Stimulated activated naive CD8-positive, alpha-beta T cell treated with anti-CD3 and anti-CD28 coated beads, Interleukin-15, Interleukin-2, amounts not matched to agents 100 U/mL and 50 U/mL, for 24 hours (primary cell): ENCODE data around the gene MED10.

Experiments used
- ATAC-seq: fragments of 150-1000 bp; cut with Tn5 transposase; one replicate; pipeline ENCODE4 v1.10.0; 2021
- DNase-seq: peaks from one replicate; pipeline ENCODE4 v3.0.0; 2021

MED10 gene

DNA sequence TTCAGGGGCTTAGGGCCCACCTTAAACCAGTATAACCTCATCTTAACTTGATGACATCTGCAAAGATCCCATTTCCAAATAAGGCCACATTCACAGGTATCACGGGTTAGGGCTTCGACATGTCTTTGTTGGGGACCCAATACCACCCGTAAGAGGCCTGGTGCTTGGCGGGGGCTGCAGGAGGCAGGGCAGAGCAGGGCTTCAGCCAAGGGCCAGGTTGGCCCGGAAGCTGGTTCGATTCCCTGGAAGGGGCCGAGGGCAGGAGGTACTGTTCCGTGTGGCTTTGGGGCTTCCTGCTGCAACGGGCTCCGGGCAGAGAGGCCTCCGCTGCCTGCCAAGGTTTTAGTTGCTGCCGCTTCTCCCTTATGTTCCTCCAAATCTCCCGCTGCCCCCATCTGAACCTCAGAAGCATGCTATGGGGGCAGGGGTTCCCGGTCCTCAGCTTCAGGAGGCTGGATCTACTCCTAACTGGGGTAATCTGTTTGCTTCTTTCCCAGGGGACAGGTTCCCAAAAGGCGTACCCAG lies 29.8 kb downstream of the MED10 start:
- no peak for ATAC-seq
- no peak for DNase-seq

DNA sequence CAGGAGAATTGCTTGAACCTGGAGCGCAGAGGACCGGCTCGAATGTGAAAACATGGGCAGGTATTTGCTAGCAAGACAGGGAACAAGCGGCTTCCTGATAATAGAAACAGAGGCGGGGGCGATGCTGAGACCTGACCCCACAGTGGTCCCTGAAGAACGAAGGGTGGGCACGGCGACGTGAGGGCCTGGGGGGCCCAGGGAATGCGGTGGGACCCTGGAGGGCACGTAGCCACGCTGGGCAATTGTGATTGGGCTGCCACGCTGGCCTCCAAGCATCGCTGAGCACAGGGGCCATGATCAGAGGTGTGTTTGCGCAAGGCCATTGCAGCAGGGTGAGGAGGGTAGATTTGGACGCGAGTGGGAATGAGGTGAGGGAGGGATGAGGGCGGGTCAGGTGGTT lies 30.7 kb downstream of the MED10 start:
- DNase-seq, result no peak
- ATAC-seq, result no peak

DNA sequence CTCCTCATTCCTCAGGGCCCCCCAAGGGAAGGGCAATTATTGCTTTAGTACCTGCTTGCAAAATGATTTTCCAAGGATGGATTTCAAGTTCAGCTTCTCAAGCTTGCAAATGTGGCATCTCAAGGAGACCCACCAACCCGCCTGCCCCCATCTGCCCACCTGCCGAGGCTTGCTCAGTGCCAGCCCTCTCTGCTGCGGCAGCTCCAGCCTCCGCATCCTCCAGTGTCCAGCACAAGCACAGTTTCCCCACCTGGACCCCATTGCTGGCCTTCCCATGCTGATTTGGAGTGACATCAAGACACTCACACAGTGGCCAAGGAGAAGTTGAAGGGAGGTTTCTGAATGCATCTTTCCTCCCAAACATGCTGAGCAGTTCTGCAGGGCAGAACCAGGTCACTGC lies 31.2 kb downstream of the MED10 start:
- DNase-seq, result no peak
- ATAC-seq, result no peak

DNA sequence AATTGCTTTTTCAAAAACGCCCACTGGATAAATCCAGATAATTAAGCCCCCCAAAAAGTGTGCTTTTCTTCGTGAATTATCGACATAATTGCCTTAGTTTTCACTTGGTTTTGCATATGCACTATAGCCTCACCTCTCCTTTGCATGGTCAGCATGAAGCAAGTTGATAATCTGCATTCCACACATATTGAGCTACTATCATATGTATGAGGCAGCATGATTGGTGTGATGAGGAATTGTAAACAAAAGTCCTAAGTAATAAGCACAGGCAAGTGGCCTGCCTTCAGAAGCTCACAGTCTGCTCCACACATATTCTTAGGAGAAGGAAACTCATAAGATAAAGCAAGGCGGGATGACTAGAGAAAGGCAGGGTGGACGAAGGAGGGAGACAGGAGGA lies 33.8 kb downstream of the MED10 start:
- ATAC-seq (no peak), DNase-seq (no peak)

DNA sequence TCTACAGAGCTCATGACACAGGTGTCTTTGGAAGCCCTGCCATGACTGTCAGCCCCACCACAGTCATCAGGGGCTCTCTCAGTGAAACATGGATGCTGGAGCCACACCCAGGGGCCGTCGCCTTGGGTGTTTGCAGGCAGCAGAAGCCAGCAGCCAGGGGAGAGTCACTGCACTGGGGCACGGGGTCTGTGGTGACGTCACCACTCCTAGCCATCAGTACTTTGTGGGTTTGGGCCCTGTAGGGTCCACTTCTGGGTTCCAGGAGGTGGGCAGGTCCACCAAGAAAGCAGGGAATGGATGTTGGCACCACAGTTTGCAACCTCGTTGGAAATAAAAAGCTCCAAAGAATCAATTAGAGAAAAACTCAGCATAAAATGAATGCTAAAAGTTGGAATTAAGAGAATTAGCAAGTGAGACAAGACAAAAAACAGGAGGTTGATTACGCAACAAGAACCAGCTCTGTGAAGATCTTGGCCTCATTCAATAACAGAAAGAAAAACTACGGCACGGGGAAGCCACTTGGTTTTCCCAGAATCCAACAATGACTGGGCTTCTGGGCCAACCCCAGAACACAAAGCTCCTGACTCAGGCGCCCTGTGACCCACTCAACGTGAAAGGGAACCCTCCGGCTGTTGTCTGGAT lies 34.3 kb downstream of the MED10 start:
- DNase-seq, result no peak

DNA sequence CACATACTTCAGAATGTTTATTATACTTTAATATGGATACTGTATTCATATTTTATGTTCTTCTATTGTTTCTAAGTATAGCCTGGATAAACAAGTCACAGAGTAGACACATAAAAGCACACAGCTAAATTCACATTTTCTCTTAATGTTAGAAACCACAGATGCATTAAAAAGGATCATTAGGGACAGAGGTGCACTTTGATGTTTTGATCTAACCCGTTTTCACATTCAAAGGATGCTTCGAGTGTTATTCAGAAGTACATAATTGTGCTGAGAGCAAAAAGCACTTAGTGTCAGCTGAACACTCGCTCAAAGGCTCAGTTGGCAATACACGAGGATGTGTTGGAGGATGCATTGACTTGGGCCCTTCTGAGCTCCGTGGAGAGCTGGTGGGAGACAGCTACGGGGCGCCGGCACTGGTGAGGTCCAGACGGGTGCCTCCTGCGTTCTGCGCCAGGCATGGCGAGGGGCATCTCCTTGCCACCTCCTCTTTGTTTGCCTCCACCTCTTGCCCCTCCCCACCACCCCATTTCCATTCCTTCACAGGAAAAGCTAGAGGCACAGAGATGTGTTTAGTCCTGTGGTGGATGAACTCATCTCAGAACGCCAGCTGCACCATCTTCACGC lies 35.5 kb downstream of the MED10 start:
- DNase-seq (no peak), ATAC-seq (no peak)

More for the DNA sequence above, 34.3 kb downstream of the MED10 start:
- no peak for ATAC-seq

DNA sequence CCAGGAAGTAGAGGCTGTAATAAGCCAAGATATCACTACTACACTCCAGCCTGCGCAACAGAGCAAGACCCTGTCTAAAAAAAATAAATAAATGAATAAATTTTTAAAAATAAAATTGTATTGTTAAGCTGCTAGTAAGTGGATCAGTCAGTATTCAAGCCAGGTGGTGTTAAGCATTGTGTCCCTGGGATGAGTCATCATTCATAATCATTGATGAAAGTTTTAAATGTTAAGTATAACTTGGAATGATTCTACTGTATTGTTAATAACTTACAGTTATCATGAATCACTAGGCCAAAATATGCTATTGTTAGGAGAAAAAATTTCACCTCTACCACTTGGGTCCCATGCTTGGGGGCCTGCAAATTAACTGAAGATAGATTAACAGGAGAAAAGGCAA lies 38.2 kb downstream of the MED10 start:
- no peak for ATAC-seq
- no peak for DNase-seq

DNA sequence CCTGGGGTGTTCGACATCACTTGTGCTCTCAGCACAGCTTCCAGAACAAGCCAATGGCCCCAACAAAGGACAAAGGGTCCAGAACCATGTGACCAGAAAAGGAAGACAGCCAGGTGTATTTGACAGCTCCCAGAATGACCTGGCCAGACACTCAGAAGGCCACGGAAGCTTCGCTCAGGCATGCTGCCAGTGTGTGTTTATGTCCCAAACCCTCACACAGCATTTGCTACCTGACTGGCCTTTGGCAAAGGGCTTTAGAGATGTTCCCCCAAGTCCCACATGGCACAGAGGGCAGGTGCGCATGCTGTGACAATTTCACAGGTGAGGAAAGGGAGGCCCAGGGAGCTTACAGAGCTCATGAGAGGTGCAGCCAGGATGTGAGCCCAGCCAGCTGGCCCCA lies 39.5 kb downstream of the MED10 start:
- DNase-seq, result no peak
- no peak for ATAC-seq

DNA sequence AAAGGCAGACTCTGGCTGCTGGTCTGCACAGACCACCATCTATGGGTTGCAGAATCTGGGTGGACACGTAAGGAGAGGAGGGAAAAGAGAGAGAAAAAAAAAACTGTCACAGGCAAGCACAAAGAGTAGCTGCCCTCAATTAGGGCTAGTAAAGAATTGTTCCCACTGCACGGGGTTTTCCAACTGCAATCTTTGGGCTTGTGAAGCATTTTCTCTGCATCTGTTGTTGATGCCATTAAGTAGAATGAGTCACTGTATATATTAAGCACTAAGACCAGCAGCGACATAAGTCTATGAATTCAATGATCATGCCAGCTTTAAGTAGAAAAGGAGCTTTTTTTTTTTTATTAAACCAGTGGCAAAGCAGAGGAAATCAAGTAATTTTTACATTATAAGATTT lies 40.2 kb downstream of the MED10 start:
- no peak for ATAC-seq
- no peak for DNase-seq

DNA sequence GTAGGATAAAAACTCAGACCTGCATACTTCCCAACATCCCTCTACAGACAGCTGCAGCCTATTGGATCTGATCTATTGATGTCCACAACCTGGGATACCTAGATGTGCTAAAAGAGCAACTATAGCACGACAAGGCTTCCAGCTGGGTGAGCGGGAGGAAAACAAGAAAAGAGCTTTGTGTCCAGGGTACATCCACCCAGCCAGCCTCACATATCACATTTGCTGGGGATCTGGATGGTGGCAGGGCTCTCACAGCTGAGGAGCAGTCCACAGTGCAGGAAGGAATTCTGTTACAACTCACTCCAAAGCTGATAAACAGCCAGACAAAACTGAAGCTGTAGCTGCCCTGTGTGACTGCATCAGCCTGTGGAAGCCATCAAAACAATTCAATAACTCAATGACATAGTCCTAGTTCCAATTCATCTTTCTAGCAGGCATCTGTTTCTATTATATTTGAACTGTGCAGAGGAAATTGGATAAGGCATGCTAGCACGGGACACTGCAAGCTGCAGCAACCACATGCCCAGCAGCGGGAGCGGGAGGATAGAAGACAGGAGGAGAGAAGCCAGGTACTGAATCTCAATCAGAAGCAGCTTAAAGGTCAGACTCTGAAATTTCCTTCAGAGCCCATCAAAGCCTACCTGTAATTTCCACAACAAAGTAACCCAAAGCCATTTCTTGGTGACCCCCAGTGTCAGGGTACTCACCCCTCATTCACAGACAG lies 45.0 kb downstream of the MED10 start:
- no peak for ATAC-seq
- no peak for DNase-seq

DNA sequence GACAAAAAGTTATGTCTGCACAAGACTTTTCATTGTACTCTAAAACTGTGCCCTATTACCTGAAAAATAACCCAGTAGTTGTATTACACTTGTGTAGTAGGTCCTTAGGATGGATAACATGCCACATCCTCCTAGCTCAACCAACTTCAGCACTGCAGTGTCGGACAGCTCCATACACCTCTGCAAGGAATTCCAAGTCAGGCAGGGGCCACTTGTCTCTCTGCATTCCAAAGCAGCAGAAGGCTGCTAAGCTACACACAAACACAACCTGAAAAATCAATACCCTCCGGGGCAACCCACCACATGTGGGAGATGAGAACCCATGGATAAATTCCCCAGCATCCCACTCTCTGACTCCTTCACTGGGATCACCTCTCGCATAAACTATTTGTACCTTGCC lies 50.2 kb downstream of the MED10 start:
- peak; percentile 13 for DNase-seq
- ATAC-seq, result no peak

DNA sequence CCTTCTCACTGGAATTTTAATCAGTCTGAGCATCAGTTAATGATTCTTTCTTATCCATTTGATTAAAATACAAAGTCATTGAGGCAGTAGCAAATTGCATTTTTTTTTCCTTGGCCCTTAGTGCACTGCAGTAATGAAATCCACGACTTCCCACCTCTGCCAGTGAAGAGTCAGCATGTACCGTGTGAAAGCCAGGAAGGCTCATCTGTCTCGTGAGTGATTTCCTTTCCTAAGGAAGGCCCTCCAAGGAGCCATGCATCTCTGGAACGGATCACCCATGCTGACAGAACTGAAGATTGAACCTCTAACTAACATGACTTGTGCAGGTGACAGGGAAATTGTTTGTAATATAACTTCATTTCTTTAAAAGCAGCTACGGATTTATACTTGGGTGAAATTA lies 51.6 kb downstream of the MED10 start:
- DNase-seq, result no peak
- no peak for ATAC-seq

DNA sequence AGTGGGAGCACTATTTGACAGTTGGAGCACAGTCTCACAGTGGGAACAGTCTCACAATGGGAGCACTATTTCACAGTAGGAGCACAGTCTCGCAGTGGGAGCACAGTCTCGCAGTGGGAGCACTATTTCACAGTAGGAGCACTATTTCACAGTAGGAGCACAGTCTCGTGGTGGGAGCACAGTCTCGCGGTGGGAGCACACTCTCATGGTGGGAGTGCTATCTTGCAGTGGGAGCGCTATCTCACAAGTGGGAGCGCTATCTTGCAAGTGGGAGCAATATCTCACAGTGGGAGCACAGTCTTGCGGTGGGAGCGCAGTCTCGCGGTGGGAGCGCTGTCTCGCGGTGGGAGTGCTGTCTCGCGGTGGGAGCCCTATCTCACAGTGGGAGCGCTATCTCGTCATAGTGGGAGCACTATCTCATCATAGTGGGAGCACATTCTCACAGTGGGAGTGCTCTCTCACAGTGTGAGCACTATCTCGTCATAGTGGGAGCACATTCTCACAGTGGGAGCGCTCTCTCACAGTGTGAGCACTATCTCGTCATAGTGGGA lies 56.1 kb downstream of the MED10 start:
- no peak for DNase-seq
- ATAC-seq, result no peak
